Neural crest cell (in vitro differentiated cells): Measurements from ENCODE around the gene MICALL2. TPM values are rescaled to one million over a fixed set of nuclear protein-coding genes. Genes with fewer than 3 reads are reported as not detected.

Experiments
- DNase-seq: peaks from one replicate; pipeline ENCODE4 v3.0.0; 2021; ENCODE audit warnings: low read depth, mixed read lengths, low spot score
- H3K27ac Mint-ChIP-seq: one replicate; pipeline ENCODE4 v1.8.0; 2021; ENCODE audit warnings: mild to moderate bottlenecking, mixed read lengths; ENCODE audit not compliant: unreplicated experiment
- H3K27me3 Mint-ChIP-seq: 2 replicates; pipeline ENCODE4 v1.8.0; 2021; ENCODE audit warnings: low read depth, mild to moderate bottlenecking, mixed read lengths
- H3K36me3 Mint-ChIP-seq: 2 replicates; pipeline ENCODE4 v1.8.0; 2021; ENCODE audit warnings: low read depth, mild to moderate bottlenecking, mixed read lengths
- H3K4me1 Mint-ChIP-seq: 2 replicates; pipeline ENCODE4 v1.8.0; 2021; ENCODE audit warnings: mixed read lengths
- H3K4me3 Mint-ChIP-seq: one replicate; pipeline ENCODE4 v1.8.0; 2021; ENCODE audit warnings: mild to moderate bottlenecking, mixed read lengths
- H3K9me3 Mint-ChIP-seq: 2 replicates; pipeline ENCODE4 v1.8.0; 2021; ENCODE audit warnings: mixed read lengths
- CTCF ChIP-seq: fragments of 200-600 bp; sonication (generic); conservative IDR thresholded peaks from 2 replicates; pipeline ENCODE4 v1.5.0; 2021; ENCODE audit warnings: antibody characterized with exemption, mild to moderate bottlenecking
- long read RNA-seq: library from polyadenylated mRNA; unstranded; transcript quantifications from one replicate; pipeline ENCODE4 v2.0.0, GENCODE V29; 2020
- total RNA-seq: library from RNA; stranded (reverse); gene quantifications from 2 replicates; pipeline ENCODE4 v1.2.1, GENCODE V29; 2021

MICALL2 gene
- 17.7 and 18.7 TPM in 2 replicates for total RNA-seq
- long read RNA-seq = 0 reads

GRCh38 chr7:1458683-1459511 is at the start of gene MICALL2:
Gene MICALL2 (minus strand): TSS chr7:1459470. CDS start chr7:1459326, 144 bp downstream.
- no peak for TF ChIP-seq CTCF
- DNase-seq = no peak
- peaks cover 6% of the 10 kb centered on the region for H3K27me3 Mint-ChIP-seq
- H3K9me3 Mint-ChIP-seq = no peaks in the 10 kb centered on the region
- peak within 1 kb of the TSS; percentile 50 for H3K27ac Mint-ChIP-seq
- H3K4me3 Mint-ChIP-seq = peak within 1 kb of the TSS; percentile 74
- no peaks in the 10 kb centered on the region for H3K36me3 Mint-ChIP-seq
- H3K4me1 Mint-ChIP-seq = peaks cover 25% of the 10 kb centered on the region

GRCh38 chr7:1508277-1508758 is 49.0 kb upstream of the MICALL2 start:
- Mint-ChIP-seq H3K4me1 (peaks cover 5% of the 10 kb centered on the region), H3K9me3 (no peaks in the 10 kb centered on the region), H3K27me3 (no peaks in the 10 kb centered on the region), H3K36me3 (no peaks in the 10 kb centered on the region), H3K4me3 (peak overlapping the region; percentile 52), H3K27ac (no peak overlapping the region)
- TF ChIP-seq CTCF = no peak
- no peak for DNase-seq

- Mint-ChIP-seq H3K27ac (no peak overlapping the region), H3K9me3 (no peaks in the 10 kb centered on the region), H3K27me3 (no peaks in the 10 kb centered on the region), H3K4me3 (peak overlapping the region; percentile 83), H3K4me1 (peaks cover 18% of the 10 kb centered on the region), H3K36me3 (no peaks in the 10 kb centered on the region)
- no peak for DNase-seq
- no peak for TF ChIP-seq CTCF
These were observed 46.7 kb upstream of the MICALL2 start for GRCh38 chr7:1505731-1506550.

DNA sequence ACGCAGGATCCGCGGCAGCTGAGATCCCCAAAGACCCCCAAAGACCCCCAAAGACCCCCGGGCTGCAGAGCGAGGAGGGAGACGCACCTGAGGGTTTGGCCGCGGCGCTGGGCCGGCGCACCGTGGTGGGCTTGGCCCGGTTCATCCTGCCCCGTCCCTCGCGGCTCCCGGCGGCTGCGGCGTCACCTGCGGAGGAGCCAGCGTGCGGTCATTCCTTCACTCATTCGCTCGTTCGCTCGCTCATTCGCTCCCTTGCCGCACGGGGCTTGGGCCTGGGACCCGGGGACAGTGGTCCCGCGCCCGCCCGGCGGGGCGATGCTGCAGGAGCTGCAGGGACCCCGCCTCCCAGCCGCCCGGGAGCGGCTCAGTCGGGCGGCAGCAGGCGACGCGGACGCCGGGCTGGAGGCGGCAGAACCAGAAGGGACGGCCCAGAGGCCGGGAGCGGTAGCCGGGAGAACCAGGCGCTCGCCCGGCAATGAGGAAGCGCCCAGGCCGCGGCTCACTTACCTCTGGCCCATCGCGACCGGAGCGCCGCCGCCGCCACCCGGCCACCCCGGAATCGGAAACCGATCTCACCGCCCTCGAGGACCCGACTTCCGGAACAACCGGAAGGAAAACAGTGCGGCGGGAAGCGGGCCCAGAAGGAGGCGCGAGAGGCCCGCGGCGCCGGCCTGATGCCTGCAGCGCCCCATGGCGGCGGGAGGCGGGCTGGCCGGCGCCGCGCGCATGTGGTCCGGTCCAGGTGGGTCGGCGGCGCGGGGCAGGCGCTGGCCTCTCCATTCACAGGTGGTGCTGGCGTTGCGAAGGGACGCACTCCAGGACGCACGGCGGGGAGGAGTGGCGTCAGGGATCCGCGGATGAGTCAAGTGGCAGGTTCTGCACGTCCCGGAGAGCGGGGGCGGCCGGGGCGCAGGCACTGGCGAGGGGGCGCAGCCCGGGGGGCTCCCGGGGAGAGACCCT is 44.8 kb upstream of the MICALL2 start, which contains the start of gene INTS1:
Gene INTS1 (minus strand): TSS at position 574 of the 960 bp plus-strand sequence. CDS start 429 bp downstream, at position 145.
- Mint-ChIP-seq H3K36me3 (no peaks in the 10 kb centered on the region), H3K27ac (no peak within 1 kb of the TSS), H3K4me1 (peaks cover 18% of the 10 kb centered on the region), H3K4me3 (peak within 1 kb of the TSS; percentile 86), H3K27me3 (no peaks in the 10 kb centered on the region), H3K9me3 (no peaks in the 10 kb centered on the region)
- peak; percentile 85 for TF ChIP-seq CTCF
- peak; percentile 79 for DNase-seq
